Stimulated activated CD8-positive, alpha-beta memory T cell treated with anti-CD3 and anti-CD28 coated beads, Interleukin-4, amount 100 ng/mL, for 4 hours (primary cell): ENCODE data around the gene VGLL4.

ENCODE experiments used
- DNase-seq, 2 donors: peaks; one replicate each; pipeline ENCODE4 v3.0.0-alpha.2; 2020; ENCODE audit warnings: low read depth in 2 of 2, low spot score in 1 of 2

Gene VGLL4

DNA sequence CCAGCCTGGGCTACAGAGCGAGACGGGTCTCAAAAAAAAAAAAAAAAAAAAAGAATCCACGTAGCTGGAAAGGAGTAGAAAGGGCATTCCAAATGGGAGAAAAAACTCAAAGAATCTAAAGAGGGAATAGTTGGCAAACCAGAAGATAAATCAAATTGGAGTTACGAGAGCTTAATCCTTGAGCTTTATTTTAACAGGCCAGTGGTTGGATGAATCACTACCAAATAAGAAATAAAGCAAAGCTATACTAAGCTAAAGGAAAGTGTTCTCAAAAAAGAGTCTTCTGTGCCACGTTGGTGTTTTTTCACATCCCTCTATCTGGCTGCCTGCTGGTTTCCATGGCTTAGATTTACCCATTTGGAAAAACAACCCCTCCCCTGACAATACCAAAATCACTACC lies 14.0 kb downstream of the VGLL4 start:
- no peak for DNase-seq

- DNase-seq = no peak
These were observed 16.1 kb downstream of the VGLL4 start for GRCh38 chr3:11627612-11628011.

- no peak for DNase-seq
These were observed 17.6 kb downstream of the VGLL4 start for GRCh38 chr3:11626084-11626463.

GRCh38 chr3:11625376-11626083 lies 18.2 kb downstream of the VGLL4 start:
- DNase-seq = no peak

DNA sequence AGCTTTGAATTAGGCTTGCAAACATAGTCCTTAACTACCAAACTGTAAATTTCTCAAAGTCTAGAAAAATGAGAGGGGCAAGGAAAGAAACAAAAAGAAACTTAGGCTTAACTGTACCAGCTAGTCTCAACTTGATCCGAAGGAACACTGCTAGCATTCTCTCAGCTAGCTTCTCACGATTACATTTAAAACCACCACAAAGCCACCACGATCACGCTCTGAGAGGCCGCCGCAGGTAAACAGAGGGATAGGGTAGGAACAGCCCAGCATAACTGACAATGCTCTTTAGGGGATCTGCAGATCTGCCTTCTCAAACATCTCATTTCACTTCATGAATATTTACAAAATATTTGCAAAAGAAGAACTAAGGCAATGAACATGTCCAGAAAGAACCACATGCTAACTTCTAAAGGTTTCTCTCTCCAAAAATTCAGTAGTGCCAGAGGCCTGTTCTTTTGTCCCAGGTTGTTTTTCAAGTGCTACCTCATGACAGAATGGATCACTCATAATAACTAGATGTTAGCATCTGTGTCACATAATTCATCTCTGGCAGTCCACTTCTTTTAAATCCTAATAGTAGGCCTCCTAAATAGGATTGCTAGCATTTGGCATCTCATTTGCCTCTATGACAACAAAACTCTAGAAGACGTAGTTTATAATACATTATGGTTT lies 18.9 kb downstream of the VGLL4 start:
- DNase-seq = no peak

GRCh38 chr3:11624161-11624560 lies 19.6 kb downstream of the VGLL4 start:
- peak; percentile 13 to 34 for DNase-seq

GRCh38 chr3:11622586-11623550 lies 20.8 kb downstream of the VGLL4 start:
- no peak for DNase-seq

GRCh38 chr3:11621077-11621476 lies 22.6 kb downstream of the VGLL4 start:
- DNase-seq = no peak

GRCh38 chr3:11619946-11620652 lies 23.6 kb downstream of the VGLL4 start:
- no peak for DNase-seq

DNA sequence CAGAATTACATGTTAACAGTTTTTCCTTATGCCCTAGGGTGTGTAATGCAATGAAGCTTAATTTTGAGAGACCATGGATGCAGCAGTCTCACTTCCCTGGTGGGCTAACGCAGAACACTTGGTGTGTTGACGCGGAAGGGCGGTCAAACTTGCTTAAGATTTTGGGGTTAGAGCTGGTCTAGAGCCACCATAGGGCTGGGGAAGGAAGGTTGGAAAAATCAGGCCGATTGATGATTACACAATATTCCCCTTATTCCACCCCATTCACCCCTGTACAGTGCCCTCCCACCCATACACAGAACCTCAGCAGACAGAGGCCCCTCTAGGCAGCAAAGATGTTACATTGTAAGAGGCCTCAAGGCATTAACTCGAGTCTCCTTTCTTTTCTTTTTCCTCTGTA lies 24.3 kb downstream of the VGLL4 start:
- no peak for DNase-seq

- DNase-seq = no peak
These were observed 24.8 kb downstream of the VGLL4 start for GRCh38 chr3:11618904-11619303.

GRCh38 chr3:11616551-11616950 lies 27.2 kb downstream of the VGLL4 start:
- no peak for DNase-seq

DNA sequence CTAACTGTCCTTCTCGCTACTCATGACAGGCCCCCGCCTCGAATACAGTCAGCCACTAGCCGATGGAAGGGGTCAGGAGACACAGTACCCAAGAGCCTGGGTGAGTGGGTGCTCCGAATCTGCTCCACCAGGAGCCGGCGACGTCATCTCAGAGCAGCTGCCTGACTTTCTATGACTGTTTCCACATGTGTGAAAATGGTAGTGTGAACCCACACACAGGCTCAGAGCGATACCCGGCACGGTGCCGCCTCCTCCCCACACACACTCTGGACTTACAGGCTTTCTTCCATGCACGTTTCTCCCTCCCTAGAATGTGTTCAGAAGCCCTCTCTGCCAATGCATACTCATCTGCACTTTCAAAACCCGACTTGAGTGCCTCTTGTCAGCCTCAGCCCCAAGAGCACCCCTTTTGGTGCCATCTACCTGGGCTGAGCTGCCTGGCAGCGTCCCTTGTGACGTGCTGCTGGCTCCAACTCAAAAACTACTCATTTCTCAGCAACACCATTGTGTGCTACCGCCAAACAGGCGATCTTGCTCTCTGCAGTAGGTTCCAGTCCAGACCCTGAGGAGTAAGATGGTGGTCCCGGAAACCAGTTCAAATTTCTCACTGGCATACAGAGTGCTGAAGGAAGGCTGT lies 29.7 kb downstream of the VGLL4 start:
- no peak for DNase-seq

DNA sequence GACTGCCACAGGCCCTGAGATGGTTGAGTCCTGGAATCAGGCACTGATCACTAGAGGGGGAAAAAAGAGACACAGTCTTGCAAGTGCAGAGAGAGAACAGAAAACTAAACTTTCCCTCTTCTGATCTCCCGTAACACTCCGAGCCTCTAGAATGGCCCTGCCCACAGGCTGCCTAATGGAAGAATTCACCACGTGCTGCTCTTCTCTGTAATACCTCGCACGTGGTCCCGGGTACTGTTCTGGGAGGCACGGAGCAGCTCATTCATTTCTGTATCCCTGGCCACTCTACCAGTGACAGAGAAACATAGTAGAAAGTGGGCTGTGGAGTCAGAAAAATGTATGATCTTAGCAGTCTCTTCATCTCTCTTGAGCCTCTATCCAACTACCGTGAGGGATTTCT lies 30.4 kb downstream of the VGLL4 start:
- no peak for DNase-seq

DNA sequence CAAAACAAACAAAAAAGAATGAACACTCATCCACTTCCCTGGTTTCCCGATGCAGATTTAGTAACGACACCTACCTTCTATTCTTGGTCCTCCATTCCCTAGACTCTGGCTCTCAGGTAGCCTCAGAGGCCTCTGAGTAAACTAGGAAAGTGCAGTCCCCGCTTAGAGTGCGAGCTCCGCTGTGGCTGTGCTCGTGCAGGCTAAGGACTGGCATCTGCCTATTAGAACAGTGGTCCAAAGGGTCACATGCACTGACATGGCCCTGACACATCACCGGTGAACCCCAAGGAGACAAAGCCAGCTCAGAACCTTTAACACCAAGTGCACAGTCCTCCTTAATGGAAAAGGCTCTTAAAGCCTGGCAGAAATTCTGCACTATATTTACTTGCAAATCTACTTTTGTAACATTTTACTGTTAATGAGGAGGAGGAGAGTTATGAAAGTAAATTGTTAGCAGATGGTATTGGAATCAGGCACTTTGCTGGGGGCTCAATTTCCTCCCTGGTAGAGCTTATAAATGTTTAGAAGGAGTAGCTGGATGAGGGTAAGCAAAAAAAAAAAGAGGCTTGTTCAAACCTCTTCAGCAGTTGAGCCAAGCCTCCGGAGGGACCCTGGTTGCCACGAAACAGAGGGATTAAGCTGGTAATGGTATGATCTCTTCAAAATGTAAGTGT lies 31.1 kb downstream of the VGLL4 start:
- no peak for DNase-seq

- no peak for DNase-seq
These were observed 32.3 kb downstream of the VGLL4 start for GRCh38 chr3:11611341-11611799.

DNA sequence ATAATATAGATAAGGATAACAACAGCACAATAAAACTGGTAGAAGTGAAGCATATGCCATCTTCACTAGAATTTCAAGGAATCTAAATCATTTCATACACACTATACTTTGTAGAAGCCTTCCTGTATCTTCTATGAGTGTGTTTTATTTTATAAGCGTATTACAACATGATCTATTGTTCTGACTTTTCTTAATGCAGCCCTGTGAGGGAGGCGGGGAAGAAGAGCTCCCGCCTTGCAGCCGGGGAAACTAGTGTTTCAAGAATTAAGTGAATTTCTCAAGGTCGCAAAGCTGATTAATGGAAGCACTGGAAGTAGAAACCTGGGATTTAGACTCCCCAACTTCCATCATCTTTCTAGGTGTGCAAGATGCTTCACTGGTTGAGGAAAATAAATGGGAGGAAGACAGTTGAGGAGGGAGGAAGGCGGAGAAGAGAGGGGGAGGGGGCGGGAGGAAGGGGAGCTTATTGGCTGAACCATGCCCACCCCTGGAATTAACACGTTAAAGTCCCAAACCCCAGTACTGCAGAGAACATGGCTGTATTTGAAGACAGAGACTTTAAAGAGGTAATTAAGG lies 32.9 kb downstream of the VGLL4 start:
- no peak for DNase-seq

DNA sequence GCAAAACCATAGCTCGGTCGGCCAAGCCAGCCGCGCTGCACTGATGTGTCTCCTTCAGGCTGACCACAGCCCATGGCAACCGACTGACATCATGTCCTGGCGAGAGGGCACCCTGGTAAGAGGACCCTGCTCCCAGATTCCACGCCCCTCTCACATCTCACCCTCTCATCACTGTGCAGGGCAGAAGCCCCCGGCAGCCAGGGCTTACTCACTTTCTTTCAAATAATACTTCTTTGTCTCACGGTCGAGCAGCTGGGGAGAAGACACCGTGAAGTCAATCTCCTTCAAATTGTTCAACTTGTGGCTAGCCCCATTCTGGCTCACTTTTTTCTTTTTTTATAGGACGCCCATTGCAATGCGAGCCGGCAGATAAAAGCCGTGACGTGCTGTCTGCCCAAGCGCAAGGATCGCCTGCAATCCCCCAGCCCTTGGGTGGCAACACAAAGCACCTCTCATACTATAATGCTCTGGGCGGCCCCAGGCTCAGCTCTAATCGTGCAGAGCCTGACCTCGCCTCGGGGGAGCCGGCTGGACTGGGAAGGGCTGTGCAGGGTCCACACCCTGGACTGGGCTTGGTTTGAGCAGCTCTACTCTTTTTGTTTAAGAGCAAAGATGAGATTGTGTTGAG lies 33.6 kb downstream of the VGLL4 start:
- no peak for DNase-seq

- no peak for DNase-seq
These were observed 34.2 kb downstream of the VGLL4 start for GRCh38 chr3:11609481-11609880.
